DOHH2 (cell line): ENCODE results near the gene SUSD1.

Experiments used
- H3F3A ChIP-seq: fragments of 200-600 bp; sonication (generic), shearing (Covaris generic); 2 replicates; pipeline ENCODE4 v1.6.0; 2016; ENCODE audit warnings: antibody characterized with exemption, mild to moderate bottlenecking; ENCODE audit not compliant: control insufficient read depth, insufficient read depth
- H3K27ac ChIP-seq: fragments of 200-600 bp; sonication (generic); 2 replicates; pipeline ENCODE4 v1.5.1; 2014; ENCODE audit warnings: low read depth, mild to moderate bottlenecking, low read length, moderate library complexity
- H3K27me3 ChIP-seq: fragments of 200-600 bp; sonication (generic); 2 replicates; pipeline ENCODE4 v1.6.1; 2014; ENCODE audit warnings: mild to moderate bottlenecking, low read length, mixed read lengths; ENCODE audit not compliant: control insufficient read depth
- H3K36me3 ChIP-seq: fragments of 200-600 bp; sonication (generic); 2 replicates; pipeline ENCODE4 v1.6.1; 2014; ENCODE audit warnings: mild to moderate bottlenecking, low read length, moderate library complexity, mixed read lengths; ENCODE audit not compliant: control insufficient read depth
- H3K4me1 ChIP-seq: fragments of 200-600 bp; sonication (generic); 2 replicates; pipeline ENCODE4 v1.6.1; 2014; ENCODE audit warnings: mild to moderate bottlenecking, low read length, mixed read lengths; ENCODE audit not compliant: control insufficient read depth
- H3K4me2 ChIP-seq: fragments of 200-600 bp; sonication (generic); 2 replicates; pipeline ENCODE4 v1.6.0; 2014; ENCODE audit warnings: mild to moderate bottlenecking, low read length, moderate library complexity
- H3K4me3 ChIP-seq: fragments of 200-600 bp; sonication (generic); 2 replicates; pipeline ENCODE4 v1.5.1; 2014; ENCODE audit warnings: mild to moderate bottlenecking, low read length, mixed read lengths
- H3K79me2 ChIP-seq: fragments of 200-600 bp; sonication (generic); 2 replicates; pipeline ENCODE4 v1.6.1; 2014; ENCODE audit warnings: mild to moderate bottlenecking, low read length, mixed read lengths; ENCODE audit not compliant: control insufficient read depth
- H3K9me2 ChIP-seq: fragments of 200-600 bp; sonication (generic); replicated peaks from 2 replicates; pipeline ENCODE4 v1.6.1; 2014; ENCODE audit warnings: mild to moderate bottlenecking, low read length, mixed read lengths; ENCODE audit not compliant: control insufficient read depth
- H3K9me3 ChIP-seq: fragments of 200-600 bp; sonication (generic); 2 replicates; pipeline ENCODE4 v1.6.1; 2014; ENCODE audit warnings: antibody characterized with exemption, low read length, mixed read lengths; ENCODE audit not compliant: control insufficient read depth, insufficient read depth
- H4K20me1 ChIP-seq: fragments of 200-600 bp; sonication (generic); 2 replicates; pipeline ENCODE4 v1.6.0; 2014; ENCODE audit warnings: low read depth, mild to moderate bottlenecking, antibody characterized with exemption, low read length, moderate library complexity; ENCODE audit not compliant: control insufficient read depth, insufficient read depth
- EZH2phosphoT487 ChIP-seq: fragments of 200-600 bp; sonication (generic); IDR thresholded peaks from 2 replicates; pipeline ENCODE4 v1.6.1; 2017; ENCODE audit warnings: borderline replicate concordance, mild to moderate bottlenecking, antibody characterized with exemption, low read length, moderate library complexity, mixed read lengths
- TF ChIP-seq, protein P1 (sequence below): fragments of 200-600 bp; sonication (generic); IDR thresholded peaks from one replicate; pipeline ENCODE4 v1.5.1; 2014; ENCODE audit warnings: antibody characterized with exemption, mild to moderate bottlenecking, low read depth, low read length; ENCODE audit not compliant: poor library complexity, severe bottlenecking

Gene SUSD1

DNA sequence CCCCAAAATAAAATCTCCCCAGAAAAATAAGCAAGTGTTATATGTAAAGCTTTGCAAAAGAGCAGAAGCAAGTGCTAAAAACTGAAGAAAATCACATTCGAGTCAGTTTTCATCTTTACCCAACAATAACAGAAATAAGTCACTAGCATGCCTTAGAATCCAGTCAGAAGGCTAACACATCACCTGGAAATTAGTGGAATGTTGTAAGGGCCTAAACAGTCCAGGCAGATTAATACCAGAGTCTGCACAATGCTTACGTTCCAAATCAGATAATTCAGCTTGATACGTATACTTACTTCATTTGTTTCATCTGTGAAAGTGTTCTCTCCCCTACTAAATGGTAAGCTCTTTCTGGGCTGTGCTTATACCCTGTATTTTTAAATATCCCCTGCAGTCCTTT is 42.7 kb downstream of the SUSD1 start:
- Histone ChIP-seq H3K79me2 (no peaks in the 10 kb centered on the region), H3K36me3 (no peaks in the 10 kb centered on the region), H3K4me3 (no peak overlapping the region)

DNA sequence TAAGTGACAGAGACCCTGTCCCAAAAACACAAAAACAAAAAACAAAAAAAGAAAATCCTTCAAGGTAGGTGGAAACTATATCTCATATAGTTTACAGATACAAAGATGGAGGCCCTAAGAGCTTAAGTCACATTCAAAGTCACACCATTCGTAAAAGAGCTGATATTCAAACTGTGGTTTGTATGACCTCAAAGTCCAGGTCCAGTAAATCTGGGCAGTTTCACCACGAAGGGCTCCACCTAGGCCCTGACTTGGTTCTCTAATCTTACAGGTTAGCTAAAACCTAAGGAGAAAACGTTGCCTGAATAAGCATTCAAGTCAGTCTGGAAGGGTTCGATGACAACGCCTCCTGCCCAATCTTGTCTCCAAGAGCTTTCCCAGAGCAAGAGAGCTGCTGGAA is 44.1 kb downstream of the SUSD1 start:
- H3K4me2 ChIP-seq: no peak overlapping the region
- H3K9me3 ChIP-seq: peaks cover 8% of the 10 kb centered on the region
- peaks cover 11% of the 10 kb centered on the region for H3K4me1 ChIP-seq
- H3K4me3 ChIP-seq: no peak overlapping the region
- no peaks in the 10 kb centered on the region for H3K79me2 ChIP-seq
- H3F3A ChIP-seq: no peaks in the 10 kb centered on the region
- no peaks in the 10 kb centered on the region for H3K9me2 ChIP-seq
- no peaks in the 10 kb centered on the region for H3K36me3 ChIP-seq
- no peak for TF ChIP-seq EZH2phosphoT487
- TF ChIP-seq, protein P1, sequence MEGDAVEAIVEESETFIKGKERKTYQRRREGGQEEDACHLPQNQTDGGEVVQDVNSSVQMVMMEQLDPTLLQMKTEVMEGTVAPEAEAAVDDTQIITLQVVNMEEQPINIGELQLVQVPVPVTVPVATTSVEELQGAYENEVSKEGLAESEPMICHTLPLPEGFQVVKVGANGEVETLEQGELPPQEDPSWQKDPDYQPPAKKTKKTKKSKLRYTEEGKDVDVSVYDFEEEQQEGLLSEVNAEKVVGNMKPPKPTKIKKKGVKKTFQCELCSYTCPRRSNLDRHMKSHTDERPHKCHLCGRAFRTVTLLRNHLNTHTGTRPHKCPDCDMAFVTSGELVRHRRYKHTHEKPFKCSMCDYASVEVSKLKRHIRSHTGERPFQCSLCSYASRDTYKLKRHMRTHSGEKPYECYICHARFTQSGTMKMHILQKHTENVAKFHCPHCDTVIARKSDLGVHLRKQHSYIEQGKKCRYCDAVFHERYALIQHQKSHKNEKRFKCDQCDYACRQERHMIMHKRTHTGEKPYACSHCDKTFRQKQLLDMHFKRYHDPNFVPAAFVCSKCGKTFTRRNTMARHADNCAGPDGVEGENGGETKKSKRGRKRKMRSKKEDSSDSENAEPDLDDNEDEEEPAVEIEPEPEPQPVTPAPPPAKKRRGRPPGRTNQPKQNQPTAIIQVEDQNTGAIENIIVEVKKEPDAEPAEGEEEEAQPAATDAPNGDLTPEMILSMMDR: no peak
- H3K27ac ChIP-seq: no peak overlapping the region
- H3K27me3 ChIP-seq: no peaks in the 10 kb centered on the region
- H4K20me1 ChIP-seq: no peaks in the 10 kb centered on the region

More for the DNA sequence above, 42.7 kb downstream of the SUSD1 start:
- H3K27me3 ChIP-seq: no peaks in the 10 kb centered on the region
- TF ChIP-seq, protein P1: no peak
- TF ChIP-seq EZH2phosphoT487: no peak
- peaks cover 8% of the 10 kb centered on the region for H3K9me3 ChIP-seq
- no peaks in the 10 kb centered on the region for H3K9me2 ChIP-seq
- no peak overlapping the region for H3K27ac ChIP-seq
- H3K4me2 ChIP-seq: no peak overlapping the region
- H3K4me1 ChIP-seq: peaks cover 10% of the 10 kb centered on the region
- no peaks in the 10 kb centered on the region for H3F3A ChIP-seq
- H4K20me1 ChIP-seq: no peaks in the 10 kb centered on the region

GRCh38 chr9:112130347-112130746 is 44.8 kb downstream of the SUSD1 start:
- H3K27me3 ChIP-seq: no peaks in the 10 kb centered on the region

More at GRCh38 chr9:112130347-112130746, 44.8 kb downstream of the SUSD1 start:
- Histone ChIP-seq H3K4me1 (peaks cover 13% of the 10 kb centered on the region), H4K20me1 (no peaks in the 10 kb centered on the region), H3K79me2 (no peaks in the 10 kb centered on the region), H3F3A (no peaks in the 10 kb centered on the region), H3K9me2 (no peaks in the 10 kb centered on the region), H3K36me3 (no peaks in the 10 kb centered on the region), H3K27ac (no peak overlapping the region), H3K4me3 (no peak overlapping the region), H3K9me3 (peaks cover 8% of the 10 kb centered on the region), H3K4me2 (no peak overlapping the region)
- TF ChIP-seq EZH2phosphoT487: no peak
- TF ChIP-seq, protein P1: no peak
